Superior temporal gyrus (tissue), 1 donor: ENCODE measurements around the gene DUT.
"Not testable (repeated sequence)": the region's sequence is repeated elsewhere in the genome, so short reads cannot be mapped to it uniquely, and the experiment has no call there.

ENCODE experiments used
- DNase-seq: peaks from one replicate; pipeline ENCODE4 v3.0.0-alpha.2; 2016; ENCODE audit errors: extremely low spot score

Gene DUT

GRCh38 chr15:48330855-48331795 lies at the start of gene DUT:
Gene DUT (plus strand): TSS chr15:48331429. CDS start chr15:48331516, 87 bp downstream.
- DNase-seq: peak; percentile 84

GRCh38 chr15:48281674-48282073 lies 49.6 kb upstream of the DUT start:
- no peak for DNase-seq

- no peak for DNase-seq
Measured at GRCh38 chr15:48282216-48282615, 49.0 kb upstream of the DUT start.

- no peak for DNase-seq
Measured at GRCh38 chr15:48283396-48284145, 47.7 kb upstream of the DUT start.

- DNase-seq: peak; percentile 96
Measured at GRCh38 chr15:48285329-48286214, 45.7 kb upstream of the DUT start.

GRCh38 chr15:48289628-48290027 lies 41.6 kb upstream of the DUT start:
- DNase-seq: no peak

GRCh38 chr15:48292458-48292857 lies 38.8 kb upstream of the DUT start:
- DNase-seq: no peak

- DNase-seq: no peak
Measured at GRCh38 chr15:48297668-48298067, 33.6 kb upstream of the DUT start.

GRCh38 chr15:48298914-48299313 lies 32.3 kb upstream of the DUT start:
- DNase-seq: no peak

GRCh38 chr15:48300038-48300437 lies 31.2 kb upstream of the DUT start:
- no peak for DNase-seq

GRCh38 chr15:48304398-48304797 lies 26.8 kb upstream of the DUT start:
- no peak for DNase-seq

- DNase-seq: no peak
Measured at GRCh38 chr15:48306639-48307038, 24.6 kb upstream of the DUT start.

- no peak for DNase-seq
Measured at GRCh38 chr15:48307586-48307985, 23.6 kb upstream of the DUT start.

GRCh38 chr15:48309740-48310139 lies 21.5 kb upstream of the DUT start:
- no peak for DNase-seq

- no peak for DNase-seq
Measured at GRCh38 chr15:48313216-48313615, 18.0 kb upstream of the DUT start.

GRCh38 chr15:48315041-48315440 lies 16.2 kb upstream of the DUT start:
- no peak for DNase-seq

GRCh38 chr15:48317221-48317620 lies 14.0 kb upstream of the DUT start:
- DNase-seq: no peak

- DNase-seq: no peak
Measured at GRCh38 chr15:48318131-48318530, 13.1 kb upstream of the DUT start.

GRCh38 chr15:48323294-48323693 lies 7.9 kb upstream of the DUT start:
- no peak for DNase-seq

- DNase-seq: no peak
Measured at GRCh38 chr15:48324949-48325348, 6.3 kb upstream of the DUT start.

GRCh38 chr15:48325400-48325799 lies 5.8 kb upstream of the DUT start:
- no peak for DNase-seq

GRCh38 chr15:48326180-48326579 lies 5.0 kb upstream of the DUT start:
- not testable (repeated sequence) for DNase-seq
